Loucy (cell line): ENCODE measurements around the gene LTC4S.

Source experiments
- H2AFZ ChIP-seq: fragments of 200-600 bp; sonication (generic); 2 replicates; pipeline ENCODE4 v1.6.0; 2016; ENCODE audit warnings: antibody characterized with exemption, mild to moderate bottlenecking, low read length, moderate library complexity
- H3F3A ChIP-seq: fragments of 200-600 bp; 2 replicates; pipeline ENCODE4 v1.6.0; 2016; ENCODE audit warnings: antibody characterized with exemption, low read depth, mild to moderate bottlenecking
- H3K27me3 ChIP-seq: fragments of 200-600 bp; sonication (generic); 2 replicates; pipeline ENCODE4 v1.6.1; 2014; ENCODE audit warnings: low read length, mild to moderate bottlenecking; ENCODE audit not compliant: insufficient read depth, poor library complexity, severe bottlenecking
- H3K36me3 ChIP-seq: fragments of 200-600 bp; sonication (generic); 2 replicates; pipeline ENCODE4 v1.6.1; 2016; ENCODE audit warnings: low read length; ENCODE audit not compliant: insufficient read depth
- H3K4me1 ChIP-seq: fragments of 200-600 bp; sonication (generic); 2 replicates; pipeline ENCODE4 v1.5.1; 2014; ENCODE audit warnings: low read length, mild to moderate bottlenecking; ENCODE audit not compliant: insufficient read depth, poor library complexity, severe bottlenecking
- H3K4me2 ChIP-seq: fragments of 200-600 bp; sonication (generic); 2 replicates; pipeline ENCODE4 v1.6.0; 2014; ENCODE audit warnings: antibody characterized with exemption, low read length, low read depth, mild to moderate bottlenecking; ENCODE audit not compliant: poor library complexity, severe bottlenecking
- H3K4me3 ChIP-seq: fragments of 200-600 bp; sonication (generic); 2 replicates; pipeline ENCODE4 v1.5.1; 2014; ENCODE audit warnings: low read length, mild to moderate bottlenecking, mixed read lengths; ENCODE audit not compliant: poor library complexity, severe bottlenecking
- H3K79me2 ChIP-seq: fragments of 200-600 bp; sonication (generic); 2 replicates; pipeline ENCODE4 v1.6.1; 2014; ENCODE audit warnings: low read length; ENCODE audit not compliant: insufficient read depth
- H3K9ac ChIP-seq: fragments of 200-600 bp; sonication (generic); 2 replicates; pipeline ENCODE4 v1.6.0; 2014; ENCODE audit warnings: mild to moderate bottlenecking, low read depth, low read length, moderate library complexity; ENCODE audit not compliant: poor library complexity, severe bottlenecking
- H3K9me2 ChIP-seq: fragments of 200-600 bp; sonication (generic); replicated peaks from 2 replicates; pipeline ENCODE4 v1.6.1; 2016; ENCODE audit warnings: low read depth, low read length, mixed read lengths
- H3K9me3 ChIP-seq: fragments of 200-600 bp; sonication (generic); 2 replicates; pipeline ENCODE4 v1.6.1; 2014; ENCODE audit warnings: mild to moderate bottlenecking, antibody characterized with exemption, low read length, low read depth; ENCODE audit not compliant: insufficient read depth
- H4K20me1 ChIP-seq: fragments of 200-600 bp; sonication (generic); 2 replicates; pipeline ENCODE4 v1.6.0; 2014; ENCODE audit warnings: antibody characterized with exemption, low read length, mild to moderate bottlenecking; ENCODE audit not compliant: insufficient read depth, poor library complexity, severe bottlenecking
- EZH2phosphoT487 ChIP-seq: fragments of 200-600 bp; IDR thresholded peaks from 2 replicates; pipeline ENCODE4 v1.6.1; 2018; ENCODE audit warnings: antibody characterized with exemption, mild to moderate bottlenecking, moderate library complexity, borderline replicate concordance
- TF ChIP-seq, protein P1 (sequence below): fragments of 200-600 bp; sonication (generic); conservative IDR thresholded peaks from 2 replicates; pipeline ENCODE4 v1.5.1; 2014; ENCODE audit warnings: mild to moderate bottlenecking, antibody characterized with exemption, low read length

The LTC4S gene

DNA sequence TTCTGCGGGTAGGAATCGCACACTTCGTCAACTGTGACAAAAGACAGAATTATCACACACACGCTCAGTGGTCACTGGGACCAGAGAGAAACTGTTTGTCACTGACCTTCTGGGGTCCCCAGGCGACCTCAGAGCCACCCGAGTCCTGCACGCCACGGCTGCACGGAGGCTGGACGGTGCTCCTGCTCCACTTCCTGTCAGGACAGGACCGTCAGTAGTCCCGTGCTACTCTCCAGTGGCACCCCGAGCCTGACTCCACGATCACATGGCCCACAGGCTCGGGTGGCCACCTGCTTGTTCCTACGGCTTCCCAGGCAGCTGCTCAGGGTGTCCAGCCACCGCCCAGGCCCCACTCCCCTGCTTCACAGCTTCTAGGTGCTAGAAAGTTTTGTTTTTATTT is 47.0 kb downstream of the LTC4S start:
- no peaks in the 10 kb centered on the region for H3K9me3 ChIP-seq
- peaks cover 9% of the 10 kb centered on the region; the same call in 1 of the 2 replicates for H3K36me3 ChIP-seq
- H3F3A ChIP-seq = no peaks in the 10 kb centered on the region
- H3K27me3 ChIP-seq = no peaks in the 10 kb centered on the region
- H2AFZ ChIP-seq = no peak overlapping the region
- no peak overlapping the region for H3K9ac ChIP-seq
- H3K79me2 ChIP-seq = no peaks in the 10 kb centered on the region
- H3K4me1 ChIP-seq = no peaks in the 10 kb centered on the region
- TF ChIP-seq EZH2phosphoT487 = no peak
- TF ChIP-seq, protein P1, sequence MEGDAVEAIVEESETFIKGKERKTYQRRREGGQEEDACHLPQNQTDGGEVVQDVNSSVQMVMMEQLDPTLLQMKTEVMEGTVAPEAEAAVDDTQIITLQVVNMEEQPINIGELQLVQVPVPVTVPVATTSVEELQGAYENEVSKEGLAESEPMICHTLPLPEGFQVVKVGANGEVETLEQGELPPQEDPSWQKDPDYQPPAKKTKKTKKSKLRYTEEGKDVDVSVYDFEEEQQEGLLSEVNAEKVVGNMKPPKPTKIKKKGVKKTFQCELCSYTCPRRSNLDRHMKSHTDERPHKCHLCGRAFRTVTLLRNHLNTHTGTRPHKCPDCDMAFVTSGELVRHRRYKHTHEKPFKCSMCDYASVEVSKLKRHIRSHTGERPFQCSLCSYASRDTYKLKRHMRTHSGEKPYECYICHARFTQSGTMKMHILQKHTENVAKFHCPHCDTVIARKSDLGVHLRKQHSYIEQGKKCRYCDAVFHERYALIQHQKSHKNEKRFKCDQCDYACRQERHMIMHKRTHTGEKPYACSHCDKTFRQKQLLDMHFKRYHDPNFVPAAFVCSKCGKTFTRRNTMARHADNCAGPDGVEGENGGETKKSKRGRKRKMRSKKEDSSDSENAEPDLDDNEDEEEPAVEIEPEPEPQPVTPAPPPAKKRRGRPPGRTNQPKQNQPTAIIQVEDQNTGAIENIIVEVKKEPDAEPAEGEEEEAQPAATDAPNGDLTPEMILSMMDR = no peak
- H3K4me2 ChIP-seq = no peak overlapping the region
- no peaks in the 10 kb centered on the region for H3K9me2 ChIP-seq
- no peaks in the 10 kb centered on the region for H4K20me1 ChIP-seq
- H3K4me3 ChIP-seq = no peak overlapping the region

- Histone ChIP-seq H3K4me3 (no peak overlapping the region), H3K9me3 (no peaks in the 10 kb centered on the region), H3K36me3 (peaks cover 3% of the 10 kb centered on the region; the same call in 1 of the 2 replicates), H2AFZ (no peak overlapping the region), H3K9me2 (no peaks in the 10 kb centered on the region), H3K4me1 (no peaks in the 10 kb centered on the region), H4K20me1 (no peaks in the 10 kb centered on the region), H3F3A (no peaks in the 10 kb centered on the region), H3K9ac (no peak overlapping the region), H3K27me3 (no peaks in the 10 kb centered on the region), H3K4me2 (no peak overlapping the region), H3K79me2 (no peaks in the 10 kb centered on the region)
- no peak for TF ChIP-seq EZH2phosphoT487
- TF ChIP-seq, protein P1 = no peak
These were observed 47.8 kb downstream of the LTC4S start for GRCh38 chr5:179841621-179842020.
